IMR-90 (cell line): ENCODE measurements around the gene ADCYAP1R1. TPM values are rescaled to one million over a fixed set of nuclear protein-coding genes. Genes with fewer than 3 reads are reported as not detected.

Experiments
- ATAC-seq: fragments of 200-7000 bp; cut with Tn5 transposase; 2 replicates; pipeline ENCODE4 v1.9.1; 2020; ENCODE audit warnings: low read depth, mild to moderate bottlenecking, moderate library complexity
- BruUV-seq: library from RNA; stranded (reverse); fragments of 400-500 nt; replicated peaks from 2 replicates; lab custom pipeline; 2021; lab: Mats Ljungman, UMichigan
- CTCF ChIA-PET: fragments of 300-600 bp; formaldehyde crosslinking; extraction: SDS; loops from one replicate; lab custom pipeline; 2021; ENCODE audit warnings: antibody characterized with exemption; lab: Yijun Ruan, JAX
- POLR2A ChIA-PET: fragments of 300-600 bp; sonication (Branson Sonifier 250); formaldehyde crosslinking; loops from one replicate; lab custom pipeline; 2022; ENCODE audit warnings: antibody characterized with exemption; ENCODE audit not compliant: unreplicated experiment; lab: Charles Lee
- DNase-seq: peaks from one replicate; pipeline ENCODE4 v3.0.0; 2013
- H2AFZ ChIP-seq: replicated peaks from 2 replicates; pipeline ENCODE3; 2013; ENCODE audit warnings: low read length, mild to moderate bottlenecking; ENCODE audit not compliant: poor library complexity
- H2AK5ac ChIP-seq: 2 replicates; pipeline ENCODE4 v1.6.1; 2013; ENCODE audit warnings: low read depth, low read length, inconsistent platforms
- H2AK9ac ChIP-seq: replicated peaks from 2 replicates; pipeline ENCODE3; 2013; ENCODE audit warnings: mild to moderate bottlenecking, low read depth, low read length, moderate library complexity; ENCODE audit not compliant: poor library complexity
- H2BK120ac ChIP-seq: 2 replicates; pipeline ENCODE4 v1.6.1; 2013; ENCODE audit warnings: low read depth, low read length, inconsistent platforms
- H2BK15ac ChIP-seq: 3 replicates; pipeline ENCODE4 v1.6.1; 2013; ENCODE audit warnings: low read depth, low read length, inconsistent platforms
- H2BK20ac ChIP-seq: 2 replicates; pipeline ENCODE4 v1.6.1; 2013; ENCODE audit warnings: low read depth, mild to moderate bottlenecking, inconsistent platforms, low read length, moderate library complexity
- H2BK5ac ChIP-seq: 2 replicates; pipeline ENCODE4 v1.6.1; 2013; ENCODE audit warnings: mild to moderate bottlenecking, low read depth, low read length, inconsistent platforms; ENCODE audit not compliant: poor library complexity, severe bottlenecking
- H3K14ac ChIP-seq: replicated peaks from 2 replicates; pipeline ENCODE4 v1.6.1; 2013; ENCODE audit warnings: low read depth, low read length, inconsistent platforms
- H3K18ac ChIP-seq: 2 replicates; pipeline ENCODE4 v1.6.1; 2013; ENCODE audit warnings: low read depth, low read length, control low read depth
- H3K23ac ChIP-seq: 2 replicates; pipeline ENCODE4 v1.6.1; 2013; ENCODE audit warnings: low read depth, low read length, inconsistent platforms
- H3K27ac ChIP-seq: 2 replicates; pipeline ENCODE4 v1.5.1; 2013; ENCODE audit warnings: mild to moderate bottlenecking, control low read depth, low read length; ENCODE audit not compliant: insufficient read depth
- H3K27me3 ChIP-seq: 2 replicates; pipeline ENCODE4 v1.6.1; 2013; ENCODE audit warnings: low read length; ENCODE audit not compliant: control insufficient read depth, insufficient read depth
- H3K36me3 ChIP-seq: 2 replicates; pipeline ENCODE4 v1.6.1; 2013; ENCODE audit warnings: low read length, mixed read lengths; ENCODE audit not compliant: control insufficient read depth, insufficient read depth
- H3K4ac ChIP-seq: 2 replicates; pipeline ENCODE4 v1.6.1; 2013; ENCODE audit warnings: low read depth, low read length, inconsistent platforms
- H3K4me1 ChIP-seq: 2 replicates; pipeline ENCODE4 v1.6.1; 2013; ENCODE audit warnings: low read length, mixed read lengths; ENCODE audit not compliant: control insufficient read depth, insufficient read depth
- H3K4me2 ChIP-seq: 2 replicates; pipeline ENCODE4 v1.6.1; 2013; ENCODE audit warnings: low read depth, mild to moderate bottlenecking, control low read depth, low read length, moderate library complexity
- H3K4me3 ChIP-seq: 2 replicates; pipeline ENCODE4 v1.5.1; 2013; ENCODE audit warnings: low read depth, mild to moderate bottlenecking, control low read depth, low read length, moderate library complexity; ENCODE audit not compliant: insufficient read depth
- H3K56ac ChIP-seq: 2 replicates; pipeline ENCODE4 v1.6.1; 2013; ENCODE audit warnings: low read length, inconsistent platforms; ENCODE audit not compliant: insufficient read depth; ENCODE audit errors: extremely low read depth
- H3K79me1 ChIP-seq, 2 experiments: 2 replicates each; pipeline ENCODE4 v1.6.1; 2013; ENCODE audit warnings: low read length in 2 of 2, inconsistent platforms in 1 of 2, low read depth in 1 of 2
- H3K9ac ChIP-seq: 2 replicates; pipeline ENCODE4 v1.6.1; 2013; ENCODE audit warnings: low read depth, low read length, control low read depth
- H3K9me1 ChIP-seq: 2 replicates; pipeline ENCODE4 v1.6.1; 2013; ENCODE audit warnings: low read length, inconsistent platforms; ENCODE audit not compliant: insufficient read depth
- H3K9me3 ChIP-seq: 2 replicates; pipeline ENCODE4 v1.6.1; 2013; ENCODE audit warnings: low read length; ENCODE audit not compliant: control insufficient read depth, insufficient read depth
- H4K20me1 ChIP-seq: 2 replicates; pipeline ENCODE4 v1.6.1; 2013; ENCODE audit warnings: low read length, inconsistent platforms; ENCODE audit not compliant: insufficient read depth
- H4K5ac ChIP-seq: 2 replicates; pipeline ENCODE4 v1.6.1; 2013; ENCODE audit warnings: mild to moderate bottlenecking, low read depth, low read length, control low read depth
- H4K8ac ChIP-seq, 2 experiments: 2 replicates each; pipeline ENCODE4 v1.6.1; 2013; ENCODE audit warnings: low read depth in 2 of 2, low read length in 2 of 2, control low read depth in 1 of 2, inconsistent platforms in 1 of 2
- H4K91ac ChIP-seq: 2 replicates; pipeline ENCODE4 v1.6.1; 2013; ENCODE audit warnings: low read depth, low read length, inconsistent platforms; ENCODE audit not compliant: insufficient read depth
- BHLHE40 ChIP-seq: fragments of 150-350 bp; IDR thresholded peaks from 2 replicates; pipeline ENCODE4 v1.6.1; 2016; ENCODE audit warnings: mild to moderate bottlenecking, low read depth, low read length
- MAZ ChIP-seq: IDR thresholded peaks from 2 replicates; pipeline ENCODE4 v1.6.1; 2012; ENCODE audit warnings: low read depth, mild to moderate bottlenecking, low read length, improper control_type of control experiment, moderate library complexity, borderline replicate concordance
- NFE2L2 ChIP-seq: fragments of 150-350 bp; IDR thresholded peaks from 2 replicates; pipeline ENCODE4 v1.6.1; 2016; ENCODE audit warnings: low read depth, mild to moderate bottlenecking, low read length
- POLR2A ChIP-seq: IDR thresholded peaks from 2 replicates; pipeline ENCODE4 v1.6.1; 2012; ENCODE audit warnings: mild to moderate bottlenecking, low read depth, low read length
- RFX5 ChIP-seq: IDR thresholded peaks from 2 replicates; pipeline ENCODE4 v1.8.0; 2012; ENCODE audit warnings: low read depth, mild to moderate bottlenecking, low read length, moderate library complexity
- SMC3 ChIP-seq: fragments of 150-350 bp; IDR thresholded peaks from 2 replicates; pipeline ENCODE4 v1.6.1; 2016; ENCODE audit warnings: low read depth, mild to moderate bottlenecking, antibody characterized with exemption, low read length, moderate library complexity
- WGBS, 2 experiments: methylation state at CpG; one replicate each; pipeline versions ENCODE4 v1.1.5 to v1.1.7; 2013; ENCODE audit warnings: missing lambda C conversion rate in 2 of 2; ENCODE audit not compliant: insufficient read length in 1 of 2; ENCODE audit errors: extremely low coverage in 2 of 2; 5-methylcytosine and 5-hydroxymethylcytosine counted together
- dilution Hi-C: fragments of 300-500 bp; cut with HindIII; formaldehyde crosslinking; loops from one replicate; pipeline ENCODE4 v1.14.3; 2018; ENCODE audit warnings: low sequenced_read_pairs; ENCODE audit not compliant: unreplicated experiment
- in situ Hi-C: fragments of 300-500 bp; cut with MboI; formaldehyde crosslinking; loops from 3 replicates; pipeline ENCODE4 v1.14.3; 2019; ENCODE audit warnings: low sequenced_read_pairs, inconsistent platforms, mixed read lengths
- intact Hi-C: fragments of 100-400 bp; cut with micrococcal nuclease; formaldehyde crosslinking; loops from 2 replicates; pipeline ENCODE4 v1.10.0; 2022
- polyA plus RNA-seq, 3 experiments: library from polyadenylated mRNA; depleted of rRNA; stranded (reverse); fragments of >200 nt; gene quantifications; 2 replicates each; pipeline ENCODE4 v1.2.3, GENCODE V29; 2012; ENCODE audit warnings: low replicate concordance in 1 of 3
- total RNA-seq: library from RNA; depleted of rRNA; stranded (reverse); fragments of >200 nt; gene quantifications from 2 replicates; pipeline ENCODE4 v1.2.3, GENCODE V29; 2012
- TF ChIP-seq, protein P1 (sequence below): fragments of 150-350 bp; IDR thresholded peaks from 2 replicates; pipeline ENCODE4 v1.6.1; 2017; ENCODE audit warnings: mild to moderate bottlenecking, antibody characterized with exemption, low read length, low read depth

Gene ADCYAP1R1
- total and polyA plus RNA-seq, 2 of the 4 experiments (the other 2 are of a cell fraction) = not detected

DNA sequence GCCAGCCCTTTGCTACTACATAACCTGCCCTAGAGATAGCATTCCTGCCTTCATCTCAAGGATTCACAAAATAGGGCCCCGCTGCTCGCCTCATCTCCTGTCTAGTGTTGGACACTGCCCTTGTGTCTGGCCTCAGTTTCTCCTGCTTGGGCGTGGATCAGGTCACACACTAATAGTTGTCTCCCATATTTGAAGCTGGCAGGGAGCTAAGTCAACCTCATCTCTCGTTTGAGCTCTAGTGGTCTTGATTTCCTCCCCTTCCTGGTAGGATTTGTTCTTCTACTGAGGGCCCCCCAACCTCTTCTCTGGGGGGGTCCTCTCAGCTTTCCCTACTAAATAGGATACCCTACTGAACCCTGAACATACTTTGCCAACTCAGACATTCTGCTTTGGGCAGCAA lies 42.2 kb downstream of the ADCYAP1R1 start:
- WGBS, 2 experiments = 67% methylated on average over 3 of the region's 4 CpGs; no CpG with 5 or more reads in 1 of the 2 experiments
- H2BK5ac ChIP-seq = no peak overlapping the region
- no peaks in the 10 kb centered on the region for H3K9me3 ChIP-seq
- in situ Hi-C loops = no loop called here
- intact Hi-C loops = no loop called here
- no peak overlapping the region for H3K9ac ChIP-seq
- H3K4ac ChIP-seq = no peak overlapping the region
- H3K79me1 ChIP-seq = no peaks in the 10 kb centered on the region
- DNase-seq = no peak
- no peak overlapping the region for H4K8ac ChIP-seq
- ChIA-PET POLR2A (no interaction called here), CTCF (interaction anchor here (0.7 kb wide), 1 partner anchor 1559 kb away, joined by 3 read pairs; no protein-coding TSS in a partner anchor)
- H2AK9ac ChIP-seq = no peak overlapping the region
- H3K27me3 ChIP-seq = no peaks in the 10 kb centered on the region; the same call in 1 of the 2 replicates
- H3K36me3 ChIP-seq = no peaks in the 10 kb centered on the region
- H4K20me1 ChIP-seq = no peaks in the 10 kb centered on the region
- H3K9me1 ChIP-seq = no peaks in the 10 kb centered on the region
- no peak overlapping the region for H2BK20ac ChIP-seq
- no peak overlapping the region for H2AFZ ChIP-seq
- no TSS peak for BruUV-seq
- H3K4me1 ChIP-seq = no peaks in the 10 kb centered on the region
- H2BK120ac ChIP-seq = no peak overlapping the region
- dilution Hi-C loops = no loop called here
- no peak overlapping the region for H3K23ac ChIP-seq
- no peak for ATAC-seq
- H2BK15ac ChIP-seq = no peak overlapping the region
- no peak overlapping the region for H3K14ac ChIP-seq
- no peak overlapping the region for H4K5ac ChIP-seq
- TF ChIP-seq SMC3 (no peak), BHLHE40 (no peak), RFX5 (no peak), MAZ (no peak), POLR2A (no peak), NFE2L2 (no peak)
- TF ChIP-seq, protein P1, sequence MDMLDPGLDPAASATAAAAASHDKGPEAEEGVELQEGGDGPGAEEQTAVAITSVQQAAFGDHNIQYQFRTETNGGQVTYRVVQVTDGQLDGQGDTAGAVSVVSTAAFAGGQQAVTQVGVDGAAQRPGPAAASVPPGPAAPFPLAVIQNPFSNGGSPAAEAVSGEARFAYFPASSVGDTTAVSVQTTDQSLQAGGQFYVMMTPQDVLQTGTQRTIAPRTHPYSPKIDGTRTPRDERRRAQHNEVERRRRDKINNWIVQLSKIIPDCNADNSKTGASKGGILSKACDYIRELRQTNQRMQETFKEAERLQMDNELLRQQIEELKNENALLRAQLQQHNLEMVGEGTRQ = no peak
- no peak overlapping the region for H4K91ac ChIP-seq
- H2AK5ac ChIP-seq = no peak overlapping the region
- H3K4me2 ChIP-seq = no peak overlapping the region
- H3K56ac ChIP-seq = no peak overlapping the region
- H3K27ac ChIP-seq = no peak overlapping the region
- no peak overlapping the region for H3K18ac ChIP-seq
- H3K4me3 ChIP-seq = no peak overlapping the region
